Neural progenitor cell (in vitro differentiated cells): ENCODE data around the gene LMX1B.
"Not testable (repeated sequence)": the region's sequence is repeated elsewhere in the genome, so short reads cannot be mapped to it uniquely, and the experiment has no call there.

ENCODE experiments used
- CTCF ChIP-seq: fragments of 200-600 bp; sonication (generic); IDR thresholded peaks from 2 replicates; pipeline ENCODE4 v1.5.1; 2017; ENCODE audit warnings: antibody characterized with exemption, mild to moderate bottlenecking
- EZH2 ChIP-seq: fragments of 200-600 bp; sonication (generic); IDR thresholded peaks from 2 replicates; pipeline ENCODE4 v1.6.1; 2017; ENCODE audit warnings: antibody characterized with exemption, mild to moderate bottlenecking, moderate library complexity

DNA sequence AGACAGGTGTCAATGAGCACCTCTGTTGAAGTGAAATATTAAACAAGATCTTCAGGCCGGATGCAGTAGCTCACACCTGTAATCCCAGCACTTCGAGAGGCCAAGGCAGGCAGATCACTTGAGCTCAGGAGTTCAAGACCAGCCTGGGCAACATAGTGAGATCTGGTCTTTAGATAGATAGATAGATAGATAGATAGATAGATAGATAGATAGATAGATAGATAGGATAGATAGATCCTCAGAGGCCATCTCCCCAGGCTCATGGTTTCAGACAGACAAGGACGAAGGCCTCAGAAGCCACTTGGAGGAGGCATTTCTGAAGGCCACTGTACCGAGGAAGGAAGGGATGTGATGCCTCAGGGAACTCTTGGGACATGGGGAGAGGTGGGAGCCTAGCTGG, 42.5 kb downstream of the LMX1B start:
- not testable (repeated sequence) for TF ChIP-seq CTCF, EZH2
